Endothelial cell of umbilical vein (primary cell): Measurements from ENCODE around the gene PRPSAP1. TPM values are rescaled to one million over a fixed set of nuclear protein-coding genes. Genes with fewer than 3 reads are reported as not detected.

Experiments used
- BruUV-seq: library from RNA; stranded (reverse); fragments of 400-500 nt; replicated peaks from 2 replicates; lab custom pipeline; 2021; lab: Mats Ljungman, UMichigan
- CTCF ChIA-PET: fragments of 300-600, 350-600 bp; sonication (Branson Sonifier 250); formaldehyde crosslinking; loops from one replicate; lab custom pipeline; 2021; ENCODE audit warnings: antibody characterized with exemption, inconsistent platforms; lab: Charles Lee
- POLR2A ChIA-PET: fragments of 300-600, 350-600 bp; sonication (Branson Sonifier 250); formaldehyde crosslinking; loops from one replicate; lab custom pipeline; 2021; ENCODE audit warnings: antibody characterized with exemption, inconsistent platforms; lab: Charles Lee
- DNase-seq: peaks from one replicate; pipeline ENCODE4 v3.0.0-alpha.2; 2011; ENCODE audit warnings: low read depth, low spot score
- FAIRE-seq: peaks from 2 replicates; lab custom pipeline; 2011; peaks lifted over from hg19 to GRCh38; lab: Jason Lieb, UNC
- H2AFZ ChIP-seq: 2 replicates; pipeline ENCODE4 v1.6.0; 2012; ENCODE audit warnings: low read depth, low read length, control low read depth, inconsistent platforms
- H3K27ac ChIP-seq: 2 replicates; pipeline ENCODE4 v1.5.1; 2011; ENCODE audit warnings: low read depth, mild to moderate bottlenecking, control low read depth, low read length, moderate library complexity; ENCODE audit not compliant: insufficient read depth
- H3K27me3 ChIP-seq, 2 experiments: 2 replicates each; pipeline versions ENCODE4 v1.6.0 to v1.6.1; 2011; ENCODE audit warnings: low read length in 2 of 2, mixed read lengths in 1 of 2; ENCODE audit not compliant: control insufficient read depth in 2 of 2, insufficient read depth in 2 of 2
- H3K36me3 ChIP-seq, 2 experiments: 2 replicates in 1 of 2; 3 replicates in 1 of 2; pipeline ENCODE4 v1.5.1; 2011; ENCODE audit warnings: low read length in 2 of 2, mild to moderate bottlenecking in 1 of 2, moderate library complexity in 1 of 2; ENCODE audit not compliant: control insufficient read depth in 2 of 2, insufficient read depth in 2 of 2; ENCODE audit errors: extremely low read depth in 1 of 2
- H3K4me1 ChIP-seq: 3 replicates; pipeline ENCODE4 v1.5.1; 2011; ENCODE audit warnings: mild to moderate bottlenecking, low read length; ENCODE audit not compliant: control insufficient read depth, insufficient read depth; ENCODE audit errors: extremely low read depth
- H3K4me2 ChIP-seq: 2 replicates; pipeline ENCODE4 v1.6.1; 2011; ENCODE audit warnings: low read length, control low read depth, mixed read lengths; ENCODE audit not compliant: insufficient read depth
- H3K4me3 ChIP-seq, 3 experiments: fragments of 200-600 bp in 1 of 3; sonication (generic), shearing (Covaris generic) in 1 of 3; replicated peaks in 1 of 3; 2 replicates each; pipeline ENCODE4 v1.5.1; 2011 to 2016; ENCODE audit warnings: control low read depth in 3 of 3, low read length in 3 of 3, mild to moderate bottlenecking in 2 of 3, inconsistent platforms in 1 of 3, low read depth in 1 of 3, moderate library complexity in 1 of 3; ENCODE audit not compliant: insufficient read depth in 1 of 3
- H3K79me2 ChIP-seq: 2 replicates; pipeline ENCODE4 v1.6.0; 2012; ENCODE audit warnings: low read length, inconsistent platforms; ENCODE audit not compliant: control insufficient read depth, insufficient read depth
- H3K9ac ChIP-seq: replicated peaks from 2 replicates; pipeline ENCODE3; 2011; ENCODE audit warnings: low read length, control low read depth; ENCODE audit not compliant: insufficient read depth; ENCODE audit errors: extremely low read depth
- H3K9me1 ChIP-seq: replicated peaks from 3 replicates; pipeline ENCODE4 v1.6.0; 2011; ENCODE audit warnings: mild to moderate bottlenecking, low read length; ENCODE audit not compliant: control insufficient read depth, insufficient read depth; ENCODE audit errors: extremely low read depth
- H3K9me3 ChIP-seq: replicated peaks from 2 replicates; pipeline ENCODE4 v1.5.1; 2012; ENCODE audit warnings: low read length, inconsistent platforms; ENCODE audit not compliant: control insufficient read depth, insufficient read depth
- H4K20me1 ChIP-seq: replicated peaks from 2 replicates; pipeline ENCODE3; 2011; ENCODE audit warnings: mild to moderate bottlenecking, low read length; ENCODE audit not compliant: control insufficient read depth, insufficient read depth; ENCODE audit errors: extremely low read depth
- CTCF ChIP-seq, 2 donors: IDR thresholded peaks; 1 replicate in 1 of 2; 2 replicates in 1 of 2; pipeline ENCODE4 v1.5.1; 2011; ENCODE audit warnings: low read length in 2 of 2, mild to moderate bottlenecking in 2 of 2, moderate library complexity in 2 of 2, control low read depth in 1 of 2, inconsistent platforms in 1 of 2, low read depth in 1 of 2; ENCODE audit not compliant: insufficient read depth in 1 of 2; ENCODE audit errors: extremely low read depth in 1 of 2
- EZH2 ChIP-seq: IDR thresholded peaks from 2 replicates; pipeline ENCODE4 v1.6.1; 2012; ENCODE audit warnings: borderline replicate concordance, low read depth, mild to moderate bottlenecking, moderate library complexity, low read length, inconsistent platforms; ENCODE audit not compliant: severe bottlenecking
- FOS ChIP-seq: IDR thresholded peaks from 2 replicates; pipeline ENCODE4 v1.6.1; 2011; ENCODE audit warnings: mild to moderate bottlenecking, low read length, moderate library complexity, borderline replicate concordance; ENCODE audit not compliant: insufficient read depth
- GATA2 ChIP-seq: IDR thresholded peaks from 2 replicates; pipeline ENCODE4 v1.7.0; 2011; ENCODE audit warnings: low read depth, mild to moderate bottlenecking, moderate library complexity, mixed read lengths, low read length; ENCODE audit not compliant: insufficient read length, insufficient read depth
- JUN ChIP-seq: IDR thresholded peaks from 2 replicates; pipeline ENCODE4 v1.6.1; 2011; ENCODE audit warnings: borderline replicate concordance, low read depth; ENCODE audit not compliant: insufficient read length, insufficient read depth
- MYC ChIP-seq: IDR thresholded peaks from one replicate; pipeline ENCODE4 v1.6.1; 2011; ENCODE audit warnings: mild to moderate bottlenecking, low read depth, low read length
- POLR2A ChIP-seq: IDR thresholded peaks from 2 replicates; pipeline ENCODE4 v1.6.1; 2012; ENCODE audit warnings: low read depth, mild to moderate bottlenecking, control low read depth, low read length
- POLR2AphosphoS5 ChIP-seq: IDR thresholded peaks from 2 replicates; pipeline ENCODE4 v1.6.1; 2012; ENCODE audit warnings: low read depth, mild to moderate bottlenecking, control low read depth, low read length, moderate library complexity; ENCODE audit not compliant: insufficient read depth
- dilution Hi-C: fragments of 300-500 bp; cut with MboI; formaldehyde crosslinking; loops from one replicate; pipeline ENCODE4 v1.15.0; 2019; ENCODE audit warnings: low sequenced_read_pairs; ENCODE audit not compliant: extremely low pct_ligation_motif_present
- intact Hi-C: fragments of 100-400 bp; cut with micrococcal nuclease; formaldehyde crosslinking; loops from one replicate; pipeline ENCODE4 v1.10.0; 2022
- polyA plus RNA-seq, 4 experiments: library from polyadenylated mRNA; depleted of rRNA in 3 of 4; stranded (reverse) in 3 of 4; unstranded in 1 of 4; fragments of >200 nt; gene quantifications; 2 replicates each; pipeline versions ENCODE4 v1.2.1 to v1.2.3, GENCODE V29; 2011 to 2012; ENCODE audit warnings: missing spikeins in 1 of 4
- total RNA-seq: library from RNA; stranded (reverse); gene quantifications from 2 replicates; pipeline ENCODE4 v1.2.3, GENCODE V29; 2021
- TF ChIP-seq, protein P1 (sequence below): IDR thresholded peaks from 2 replicates; pipeline ENCODE4 v1.6.1; 2011; ENCODE audit not compliant: insufficient read depth, insufficient read length

PRPSAP1 gene
- total and polyA plus RNA-seq, 2 donors (not counting 3 experiments of a cell fraction or from before 2014, with no cell fraction given): 90.2 to 123 TPM

- Histone ChIP-seq H3K4me1 (peaks cover 18% of the 10 kb centered on the region), H3K27ac (no peak overlapping the region), H3K9me1 (no peaks in the 10 kb centered on the region), H4K20me1 (no peaks in the 10 kb centered on the region), H3K9me3 (no peaks in the 10 kb centered on the region), H3K79me2 (no peaks in the 10 kb centered on the region), H3K4me3 (no peak overlapping the region), H3K9ac (no peak overlapping the region), H2AFZ (no peak overlapping the region), H3K27me3 (no peaks in the 10 kb centered on the region), H3K4me2 (no peak overlapping the region), H3K36me3 (no peaks in the 10 kb centered on the region)
- DNase-seq: no peak
- no peak for FAIRE-seq
- TF ChIP-seq, protein P1, sequence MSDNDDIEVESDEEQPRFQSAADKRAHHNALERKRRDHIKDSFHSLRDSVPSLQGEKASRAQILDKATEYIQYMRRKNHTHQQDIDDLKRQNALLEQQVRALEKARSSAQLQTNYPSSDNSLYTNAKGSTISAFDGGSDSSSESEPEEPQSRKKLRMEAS: no peak
- no peak for TF ChIP-seq MYC
- TF ChIP-seq FOS: no peak
- TF ChIP-seq EZH2: no peak
- no peak for TF ChIP-seq POLR2AphosphoS5
- TF ChIP-seq JUN: no peak
- TF ChIP-seq POLR2A: no peak
- TF ChIP-seq GATA2: no peak
- no peak for TF ChIP-seq CTCF (IDR thresholded peaks at IDR 0.05; ENCODE audit: extremely low read depth in 1 of 2, insufficient read depth in 1 of 2, low read depth in 1 of 2, low read length in 2 of 2)
- CTCF ChIA-PET: interaction anchor here (2.7 to 8.1 kb wide), 2 partner anchors 9 to 25 kb away, joined by 11 to 106 read pairs; partner anchors contain the start of gene PRPSAP1
- dilution Hi-C loops: no loop called here
- no TSS peak for BruUV-seq
- POLR2A ChIA-PET: no interaction called here
- intact Hi-C loops: no loop called here
Measured at GRCh38 chr17:76379275-76379641, 25.5 kb upstream of the PRPSAP1 start.
